ENCODE measurements around the gene CST4.
"Not testable (repeated sequence)": the region's sequence is repeated elsewhere in the genome, so short reads cannot be mapped to it uniquely, and the experiment has no call there.

CST4 gene

DNA sequence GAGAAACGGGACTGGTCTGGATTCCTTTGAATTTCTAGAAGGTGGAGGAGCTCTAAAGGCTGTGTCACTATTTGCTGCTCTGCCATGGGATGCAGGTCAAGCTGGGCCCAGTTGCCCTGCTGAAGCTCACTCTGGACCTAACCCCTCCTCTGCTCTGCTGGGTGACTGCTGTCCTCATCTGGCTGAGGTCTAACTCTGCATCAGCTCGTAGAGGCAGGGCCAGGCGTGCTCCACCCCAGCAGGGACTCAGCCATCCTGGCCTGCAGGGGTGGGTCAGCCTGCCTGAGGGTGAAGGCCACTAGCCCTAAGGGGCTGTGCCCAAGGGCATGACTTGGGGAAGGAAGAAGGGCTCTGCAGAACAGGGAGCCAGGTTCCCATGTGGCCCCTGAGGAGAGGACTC, 852 bp downstream of the CST4 start:
- DNase-seq: no peak

DNA sequence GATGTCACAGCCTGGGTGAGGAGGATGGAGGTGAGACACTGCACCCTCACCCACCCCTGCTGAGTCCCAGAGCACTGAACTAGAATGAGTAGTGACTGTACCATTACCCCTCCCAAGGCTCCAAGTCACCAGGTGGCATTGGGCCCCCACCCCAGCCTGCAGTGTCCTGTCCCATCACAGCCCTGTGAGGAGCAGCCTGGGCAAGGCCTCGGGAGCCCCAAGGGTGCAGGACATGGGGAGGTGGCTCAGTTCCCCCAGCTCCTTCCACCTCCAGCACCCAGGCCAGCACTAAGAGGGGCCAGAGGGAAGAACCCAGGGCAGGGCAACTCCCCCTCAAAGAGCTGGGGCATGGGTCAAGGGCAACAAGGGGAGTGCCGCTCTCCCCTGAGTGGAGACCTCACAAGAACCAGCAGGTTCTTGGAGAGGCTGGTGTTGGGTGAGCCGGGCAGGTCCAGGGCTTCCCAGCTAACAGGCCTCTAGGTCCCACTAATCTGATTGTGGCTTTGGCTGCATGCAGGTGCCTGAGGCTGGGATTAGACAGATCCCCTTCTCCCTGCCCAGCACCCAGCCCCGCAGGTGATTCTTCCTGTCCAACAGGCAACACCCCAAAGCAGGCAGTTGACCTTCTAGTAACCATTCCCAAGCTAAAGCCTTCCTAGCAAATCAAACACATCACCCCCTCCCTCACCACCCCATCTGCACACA, 2.6 kb downstream of the CST4 start:
- DNase-seq: no peak

DNA sequence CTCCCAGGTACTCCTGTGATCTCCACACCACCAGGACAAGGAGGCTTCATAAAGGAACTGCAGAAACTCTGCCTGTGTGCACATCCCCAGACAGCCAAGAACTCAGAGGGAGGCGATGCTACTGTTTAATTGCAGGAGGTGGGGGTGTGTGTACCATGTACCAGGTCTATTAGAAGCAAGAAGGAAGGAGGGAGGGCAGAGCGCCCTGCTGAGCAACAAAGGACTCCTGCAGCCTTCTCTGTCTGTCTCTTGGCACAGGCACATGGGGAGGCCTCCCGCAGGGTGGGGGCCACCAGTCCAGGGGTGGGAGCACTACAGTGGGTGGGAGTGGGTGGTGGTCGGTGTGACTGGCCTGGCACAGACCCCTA, 3.3 kb downstream of the CST4 start:
- not testable (repeated sequence) for DNase-seq

DNA sequence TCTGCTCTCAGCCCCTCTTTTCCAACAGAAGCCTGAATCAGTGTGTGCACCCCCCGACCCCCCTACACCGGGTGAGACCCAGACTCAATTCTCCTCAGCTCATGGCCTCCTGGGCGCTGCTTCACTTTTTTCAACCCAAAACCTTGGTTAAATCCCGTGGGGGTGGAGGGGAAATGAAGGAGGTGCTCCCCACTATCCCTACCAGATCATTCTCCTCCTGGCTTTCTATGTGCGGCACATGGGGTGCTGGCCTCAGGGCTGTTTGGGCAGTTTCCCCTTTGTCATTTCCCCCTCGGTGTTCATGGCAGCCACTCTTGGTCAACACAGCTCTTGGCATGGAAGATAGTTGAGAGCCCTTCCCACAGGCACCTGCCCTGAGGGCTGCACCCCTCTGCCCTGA, 4.6 kb downstream of the CST4 start:
- no peak for DNase-seq

DNA sequence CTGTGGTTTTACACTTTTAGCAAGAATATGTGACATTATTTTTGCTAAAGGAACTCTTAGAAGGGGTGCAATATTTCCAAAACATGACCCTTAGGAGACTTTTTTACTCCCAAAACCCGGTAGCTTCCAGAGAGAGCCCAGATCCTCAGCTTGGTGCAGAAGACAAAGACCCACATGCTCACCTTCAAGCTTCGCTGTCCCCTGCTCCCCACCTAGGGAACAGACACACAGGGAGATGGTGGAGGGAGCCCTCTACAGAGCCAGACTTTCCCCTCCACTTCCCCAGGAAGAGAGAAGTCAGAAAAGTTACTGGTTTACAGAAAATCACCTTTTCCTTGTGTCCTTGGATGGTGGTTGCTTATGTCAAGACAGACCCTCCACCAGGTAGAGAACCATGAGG, 5.0 kb downstream of the CST4 start:
- no peak for DNase-seq

DNA sequence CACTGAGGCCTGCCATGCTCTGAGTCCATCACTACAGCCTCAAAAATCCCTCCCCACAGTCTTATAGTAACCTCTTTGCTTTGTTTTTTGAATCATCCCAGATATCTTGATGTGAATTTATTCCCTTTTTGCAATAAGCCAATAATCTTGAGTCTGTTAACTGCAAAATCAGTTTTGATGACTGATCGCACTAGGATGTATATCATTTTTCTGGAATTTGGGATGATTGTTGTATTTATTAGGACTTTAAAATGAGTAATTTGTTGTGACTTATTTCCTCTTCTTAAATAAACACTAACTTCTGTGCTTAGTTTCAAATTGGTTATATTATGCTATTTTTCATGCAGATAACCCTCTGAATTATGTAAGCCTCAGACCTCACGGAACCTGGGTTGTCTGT, 5.6 kb downstream of the CST4 start:
- no peak for DNase-seq

DNA sequence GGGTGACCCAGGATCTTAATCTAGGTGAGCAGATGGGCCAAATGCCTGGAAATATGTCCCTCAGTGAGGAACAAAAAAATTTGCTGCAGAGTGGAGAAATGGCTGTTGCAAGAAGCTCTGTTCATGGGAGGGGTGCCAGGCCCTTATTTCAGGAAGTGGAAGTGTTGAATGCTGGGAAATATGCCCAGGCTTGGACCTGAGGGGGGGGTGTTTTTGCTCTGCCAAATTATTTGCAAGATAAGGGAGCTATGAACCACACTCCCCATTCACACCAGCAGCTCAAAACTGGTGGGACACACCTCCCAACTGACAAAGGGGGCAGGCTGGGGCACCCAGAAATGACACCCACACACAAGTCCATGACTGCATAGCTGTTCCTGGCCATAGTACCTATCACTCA, 8.7 kb downstream of the CST4 start:
- DNase-seq: no peak

DNA sequence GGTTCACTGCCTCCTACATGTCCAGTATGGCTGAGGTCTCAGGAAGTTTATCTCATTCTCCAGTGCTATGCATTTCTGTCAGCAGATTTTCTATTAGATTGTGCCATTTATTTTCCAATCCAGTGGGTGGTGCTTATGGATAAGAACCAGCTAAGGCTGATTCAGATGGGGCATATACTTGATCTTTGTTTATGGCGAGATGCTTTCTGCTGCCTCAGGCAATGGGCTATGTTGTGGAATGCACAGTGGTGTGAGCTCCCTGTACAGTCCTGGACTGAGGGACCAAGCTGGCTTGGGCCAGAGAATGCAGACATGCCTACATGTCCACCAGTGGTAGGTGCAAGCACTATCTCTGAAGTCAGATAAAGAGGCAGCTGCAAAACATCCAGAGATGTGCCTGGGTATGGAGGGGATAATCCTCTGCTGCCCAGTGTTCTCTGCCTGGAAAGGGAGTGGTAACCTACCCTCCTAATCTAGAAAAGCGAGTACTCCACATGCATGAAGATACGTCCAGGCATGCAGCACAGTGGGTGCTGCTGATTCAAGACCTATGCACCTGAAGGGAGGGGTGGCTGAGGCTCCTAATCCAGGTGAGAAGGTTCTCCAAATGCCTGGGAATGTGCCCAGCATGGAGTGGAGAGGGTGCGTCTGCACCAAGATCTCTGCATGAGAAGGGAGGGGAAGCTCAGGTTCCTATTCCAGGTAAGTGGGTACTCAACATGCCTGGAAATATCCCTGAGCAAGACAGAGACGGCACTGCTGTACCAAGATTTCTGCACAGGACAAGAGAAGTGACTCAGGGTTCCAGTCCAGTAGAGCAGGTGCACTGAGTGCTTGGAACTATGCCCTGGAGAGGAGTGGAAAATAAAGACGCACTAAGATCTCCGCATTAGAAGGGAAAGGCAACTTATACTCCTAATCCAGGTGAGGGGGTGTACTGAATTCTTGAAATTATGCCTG, 9.4 kb downstream of the CST4 start:
- DNase-seq: no peak

DNA sequence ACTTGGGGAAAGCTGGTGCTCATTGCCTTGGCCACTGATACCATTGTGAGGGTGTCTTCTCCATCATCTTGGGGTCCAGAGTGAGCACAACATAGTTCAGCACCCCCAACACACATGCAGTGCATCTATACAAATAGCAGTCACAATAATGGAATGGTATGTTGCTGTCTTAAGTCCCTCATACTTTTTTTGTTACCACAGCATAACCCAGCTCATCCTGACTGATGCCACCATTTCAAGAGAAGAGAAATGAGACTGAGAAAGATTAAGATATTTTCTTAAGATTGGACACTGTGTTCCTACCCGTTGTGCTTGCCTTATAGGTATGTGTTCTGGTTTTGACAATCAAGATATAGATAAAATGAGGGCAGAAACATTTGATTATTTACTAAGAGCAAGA, 15.6 kb downstream of the CST4 start:
- DNase-seq: no peak

DNA sequence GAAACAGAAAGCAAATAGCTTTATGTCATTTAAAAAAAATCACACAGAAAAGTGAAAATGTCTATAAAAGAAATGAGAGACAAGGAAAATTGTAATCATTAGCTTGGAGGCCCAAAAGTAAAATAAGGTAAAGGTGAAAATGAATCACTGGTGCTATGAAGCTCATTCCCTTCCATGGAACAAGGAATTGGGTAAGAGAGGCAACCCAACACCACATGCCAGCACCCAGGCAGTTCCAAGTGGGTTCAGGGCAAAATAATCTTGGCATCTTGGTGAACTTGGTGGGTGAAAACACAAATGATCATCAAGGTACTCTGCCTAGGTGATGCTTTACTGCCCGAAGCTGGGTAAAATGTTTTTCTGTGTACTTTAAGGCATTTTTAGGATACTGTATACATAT, 16.7 kb downstream of the CST4 start:
- DNase-seq: no peak

DNA sequence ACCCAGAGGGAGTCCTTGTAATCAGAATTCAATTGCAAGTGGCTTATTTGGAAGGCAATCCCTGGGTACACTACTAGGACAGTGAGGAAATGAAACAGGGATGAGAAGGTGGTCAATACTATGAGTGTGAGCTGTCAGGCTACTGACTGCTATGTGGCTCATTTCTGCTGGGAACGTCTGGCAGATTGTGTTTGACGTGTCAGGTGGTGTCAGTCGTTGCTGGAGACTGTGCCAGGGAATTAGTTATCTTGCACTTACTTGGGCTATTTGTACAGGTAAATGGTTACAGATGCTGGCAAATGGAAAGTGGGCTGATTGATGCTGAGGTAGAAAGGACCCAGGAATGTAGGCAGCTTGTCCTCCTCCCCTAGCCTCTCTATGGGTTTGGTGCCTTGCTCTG, 17.4 kb downstream of the CST4 start:
- DNase-seq: no peak

DNA sequence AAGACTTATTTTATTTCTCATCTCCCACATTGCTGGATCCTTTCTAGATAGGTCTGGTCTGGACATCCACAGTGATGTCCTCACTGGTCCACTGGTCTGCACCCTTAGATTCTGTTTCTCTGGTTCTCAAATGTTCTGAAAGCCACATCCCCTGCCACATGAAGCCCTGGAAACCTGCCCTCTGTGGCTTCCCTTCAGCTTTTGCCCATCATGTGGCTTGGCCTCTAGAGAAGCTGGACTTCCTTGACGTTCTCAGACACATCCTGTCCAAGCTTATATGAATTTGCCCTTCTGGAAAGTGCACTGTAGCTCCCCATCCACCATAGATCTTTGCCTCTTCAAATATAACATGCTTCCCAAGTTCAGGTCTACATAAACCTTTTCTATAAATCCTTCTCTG, 18.5 kb downstream of the CST4 start:
- no peak for DNase-seq

DNA sequence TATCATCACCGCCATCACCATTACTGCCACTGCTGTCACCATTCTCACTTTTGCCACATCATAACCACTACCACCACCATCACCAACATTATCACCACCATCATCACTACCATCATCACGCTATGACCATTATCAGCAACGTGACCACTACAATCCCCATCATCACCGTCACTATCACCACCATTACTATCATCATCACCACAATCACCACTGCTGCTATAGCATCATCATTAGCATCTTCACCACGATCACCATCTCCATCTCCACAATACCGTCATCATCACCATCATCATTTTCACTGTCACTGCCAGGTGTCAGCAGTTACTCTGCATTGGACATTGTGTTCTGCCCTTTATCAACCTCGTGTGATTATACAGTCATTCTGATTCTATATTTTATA, 19.0 kb downstream of the CST4 start:
- DNase-seq: no peak

DNA sequence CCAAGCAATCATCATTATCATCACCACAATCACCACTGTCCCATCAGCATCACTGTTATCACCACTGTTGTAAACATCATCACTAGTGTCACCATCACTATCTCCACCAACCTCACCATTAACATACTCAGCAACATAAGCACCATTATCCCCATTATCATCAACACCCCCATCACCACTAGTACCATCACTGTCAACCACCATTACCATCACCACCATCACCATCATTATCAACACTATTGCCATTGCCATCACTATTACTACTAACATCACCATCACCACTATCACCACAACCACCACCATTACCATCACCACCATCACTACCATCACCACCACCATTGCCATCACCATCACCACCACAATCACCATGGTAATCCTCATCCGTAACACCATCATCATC, 19.5 kb downstream of the CST4 start:
- no peak for DNase-seq

DNA sequence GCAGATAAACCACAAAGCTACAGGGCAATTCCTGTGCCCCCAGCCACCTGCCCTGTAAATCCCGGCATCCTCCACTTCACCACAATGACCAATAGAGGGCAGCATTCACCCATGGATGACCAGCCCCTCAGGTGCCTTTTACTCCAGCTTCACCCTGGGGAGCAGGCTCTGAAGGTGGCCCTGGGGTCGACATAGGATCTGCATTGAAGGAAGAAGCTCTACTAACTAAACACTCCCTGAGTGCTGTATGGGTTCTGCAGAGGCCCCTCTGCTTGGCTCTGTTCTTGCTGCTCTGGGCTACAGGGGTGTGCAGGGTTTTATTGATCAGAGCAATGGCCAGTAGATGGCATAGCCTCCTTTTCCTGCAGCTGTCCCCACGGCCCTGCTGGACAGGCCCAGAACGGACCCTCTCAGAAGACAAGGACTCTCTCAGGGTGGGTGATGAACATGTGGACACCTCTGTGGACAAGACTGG, 20.3 kb downstream of the CST4 start:
- peak; percentile 3 for DNase-seq

DNA sequence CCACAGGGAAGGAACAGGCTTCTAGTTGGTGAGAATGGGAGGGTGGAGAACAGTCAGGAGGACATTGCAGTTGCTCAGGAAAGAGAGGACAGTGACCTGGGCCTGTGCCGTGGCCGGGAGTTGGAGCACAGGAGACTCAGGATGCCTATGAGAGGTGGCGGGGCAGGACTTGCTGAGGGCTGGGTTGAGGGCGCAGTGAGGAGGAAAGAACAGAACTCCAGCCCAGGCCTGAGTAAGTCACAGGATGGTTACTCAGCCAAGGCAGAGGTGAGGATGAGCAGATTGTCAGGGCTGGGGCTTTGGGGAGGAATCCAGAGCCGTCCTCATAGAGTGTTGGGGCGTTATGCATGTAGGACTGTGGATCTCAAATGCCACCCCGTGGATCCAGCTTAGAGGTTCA, 21.2 kb downstream of the CST4 start:
- DNase-seq: no peak

DNA sequence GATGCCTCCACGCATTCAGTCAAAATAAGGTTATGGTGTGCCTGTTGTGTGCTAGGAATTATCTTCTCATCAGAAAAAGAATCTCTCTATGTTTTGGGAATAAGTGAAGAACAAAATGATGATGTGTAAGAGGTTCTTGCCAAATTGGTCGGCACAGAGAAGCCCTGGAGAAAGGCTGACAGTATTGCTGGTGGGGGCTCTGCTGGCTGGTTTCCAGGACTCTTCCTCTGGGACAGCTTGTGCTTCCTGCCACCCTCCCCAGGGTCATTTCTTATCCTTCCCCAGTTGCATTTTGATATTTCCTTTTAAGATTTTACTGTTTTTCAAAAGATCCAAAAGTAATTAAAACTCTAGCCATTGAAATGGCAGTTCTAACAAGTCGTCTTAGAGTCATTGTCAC, 22.1 kb downstream of the CST4 start:
- no peak for DNase-seq

DNA sequence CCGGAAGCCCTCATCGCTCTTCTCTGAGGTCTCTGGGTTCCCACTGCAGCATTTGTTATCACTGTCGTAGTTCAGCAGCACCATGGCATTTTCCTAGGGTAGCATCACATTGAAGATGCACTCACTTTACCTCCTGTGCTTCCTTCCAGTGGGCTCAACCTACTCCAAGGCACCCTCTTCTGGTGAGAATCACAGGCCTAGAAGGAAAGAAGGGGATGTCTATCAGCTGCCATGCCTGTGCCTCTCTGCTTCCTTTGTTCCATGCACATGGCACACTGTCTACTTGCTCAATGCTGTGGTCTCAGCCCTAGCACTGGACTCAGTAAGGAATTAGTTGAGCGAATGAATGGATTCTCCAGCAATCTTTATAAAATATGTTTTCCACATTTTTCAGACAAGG, 22.6 kb downstream of the CST4 start:
- DNase-seq: no peak

DNA sequence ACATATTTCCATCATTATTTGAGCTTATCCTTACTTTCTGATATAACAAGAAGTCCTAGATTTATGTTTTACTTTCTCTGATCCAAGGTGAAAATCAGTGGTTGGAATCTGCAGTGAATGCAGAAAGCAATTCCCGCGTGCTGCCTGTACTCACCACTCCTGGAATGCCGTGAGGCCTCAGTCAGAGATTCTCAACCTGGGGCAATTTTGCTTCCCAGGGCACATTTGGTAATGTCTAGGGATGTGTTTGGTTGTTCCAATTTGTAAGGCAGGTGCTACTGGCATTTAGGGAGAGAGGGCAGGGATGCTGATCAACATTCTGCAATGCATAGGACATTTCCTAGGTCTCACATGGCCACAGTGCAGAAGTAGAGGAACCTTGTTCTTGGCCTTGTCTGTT, 23.9 kb downstream of the CST4 start:
- no peak for DNase-seq

DNA sequence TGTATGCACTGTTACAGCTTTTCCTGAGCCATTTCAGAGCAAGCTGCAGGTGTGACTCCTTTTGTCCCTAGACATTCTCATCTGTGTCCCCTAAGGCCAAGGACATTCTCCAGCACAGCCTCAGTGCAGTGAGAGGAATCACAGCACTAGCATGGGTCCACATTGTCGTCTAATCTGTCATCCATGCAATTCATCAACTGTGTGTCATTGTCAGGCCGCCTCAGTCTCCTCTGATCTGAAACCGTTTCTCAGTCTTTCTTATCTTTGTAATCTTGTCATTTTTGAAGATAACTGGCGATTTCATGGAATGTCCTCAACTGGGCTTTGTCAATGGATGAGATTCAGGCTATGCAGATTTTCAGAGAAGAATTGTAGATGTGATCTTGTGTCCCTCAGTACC, 24.8 kb downstream of the CST4 start:
- not testable (repeated sequence) for DNase-seq

DNA sequence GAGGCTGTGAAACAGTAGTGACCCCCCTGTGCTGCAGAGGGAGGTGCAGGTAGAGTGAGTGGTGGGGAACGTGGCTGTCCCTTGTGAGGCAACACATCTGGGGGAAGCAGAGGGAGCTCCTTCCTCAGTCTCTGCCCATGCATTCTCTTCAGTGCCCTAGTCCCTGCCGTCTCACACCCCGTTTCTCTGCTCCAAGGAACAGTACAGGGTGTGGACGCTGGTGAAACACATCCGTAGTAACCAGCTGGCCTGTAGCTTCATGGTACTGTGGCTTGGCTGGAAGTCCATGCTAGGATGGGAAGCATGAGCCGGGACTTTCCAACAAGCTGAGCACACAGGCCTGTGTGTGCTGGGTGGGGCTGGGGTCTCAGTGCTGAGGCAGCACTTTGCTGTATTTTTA, 25.7 kb downstream of the CST4 start:
- DNase-seq: no peak

DNA sequence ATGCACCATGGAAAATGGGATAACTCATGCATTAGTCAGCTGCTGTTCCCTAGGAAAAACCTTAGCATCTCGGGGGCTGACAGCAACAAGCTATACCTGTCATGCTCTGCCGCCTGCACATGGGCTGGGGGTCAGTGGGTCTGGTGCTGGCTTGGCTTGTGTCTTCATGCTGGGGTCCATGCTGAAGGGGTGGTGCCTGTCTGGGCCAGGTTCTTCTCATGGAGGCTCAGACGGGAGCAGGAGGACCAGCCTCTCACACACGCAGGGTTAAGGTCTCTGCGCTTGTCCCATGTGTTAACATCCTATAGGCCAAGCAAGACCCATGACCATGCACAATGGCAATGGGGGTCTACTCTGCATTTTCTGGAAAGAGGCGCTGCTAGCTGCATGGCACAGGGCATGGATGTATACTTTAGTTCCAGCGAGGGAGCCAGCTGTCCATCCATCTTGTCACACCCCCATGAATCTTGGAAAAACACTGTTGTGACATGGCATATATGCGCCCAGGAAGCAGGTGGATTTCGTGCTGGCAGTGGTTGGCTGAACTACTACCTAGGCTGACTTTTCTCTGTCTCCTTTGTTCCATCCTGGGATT, 26.5 kb downstream of the CST4 start:
- no peak for DNase-seq

DNA sequence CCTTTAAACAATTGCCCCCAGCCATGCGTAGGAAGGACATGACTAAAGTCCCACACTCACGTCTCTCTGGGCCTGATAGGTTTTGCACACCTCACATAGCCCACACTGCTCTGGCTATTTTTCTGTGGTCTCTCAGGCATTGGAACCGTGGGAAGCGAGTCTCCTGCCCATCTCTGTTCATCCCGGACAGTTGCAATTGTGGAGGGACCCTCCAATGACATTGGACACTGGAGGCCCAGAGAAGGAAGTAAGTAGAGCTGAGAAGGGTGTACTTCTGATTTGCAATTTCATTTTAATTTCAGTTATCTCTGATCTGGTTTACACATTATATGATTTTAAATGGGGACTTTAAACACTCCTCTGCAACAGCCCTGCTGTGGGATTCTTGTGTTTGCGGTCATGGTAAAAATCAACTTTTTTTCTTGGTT, 27.8 kb downstream of the CST4 start:
- no peak for DNase-seq

Measured in activated T-cell treated with anti-CD3 and anti-CD28 coated beads for 4 hours (primary cell).